HepG2 (cell line): ENCODE results near the gene THSD4. TPM values are rescaled to one million over a fixed set of nuclear protein-coding genes. Genes with fewer than 3 reads are reported as not detected.

Experiments
- ATAC-seq: fragments of 200-7000 bp; cut with Tn5 transposase; 3 replicates; pipeline ENCODE4 v1.9.1; 2020; ENCODE audit warnings: mild to moderate bottlenecking, moderate library complexity
- BruUV-seq: library from RNA; stranded (reverse); fragments of 400-500 nt; replicated peaks from 2 replicates; lab custom pipeline; 2021; lab: Mats Ljungman, UMichigan
- CTCF ChIA-PET: fragments of 300-600 bp; formaldehyde crosslinking; extraction: SDS; loops from one replicate; lab custom pipeline; 2021; ENCODE audit warnings: low total read pairs, inconsistent platforms, low intra/inter-chr PET ratio; lab: Yijun Ruan, JAX
- POLR2A ChIA-PET: fragments of 350-600 bp; sonication (Branson Sonifier 250); formaldehyde crosslinking; loops from one replicate; lab custom pipeline; 2020; ENCODE audit warnings: antibody characterized with exemption, inconsistent platforms; lab: Yijun Ruan, JAX
- DNase-seq: peaks from one replicate; pipeline ENCODE4 v3.0.0-alpha.2; 2015; ENCODE audit warnings: low spot score
- FAIRE-seq: peaks from 3 replicates; lab custom pipeline; 2011; peaks lifted over from hg19 to GRCh38; lab: Jason Lieb, UNC
- H2AFZ ChIP-seq: one replicate; pipeline ENCODE4 v1.6.1; 2011; ENCODE audit warnings: low read length, inconsistent platforms
- H3K27ac ChIP-seq: fragments of 300-600 bp; 3 replicates; pipeline ENCODE4 v1.8.0; 2011; ENCODE audit warnings: mixed run types, mild to moderate bottlenecking, mixed read lengths, low read length, inconsistent platforms; ENCODE audit not compliant: insufficient read depth; ENCODE audit errors: extremely low read length
- H3K27me3 ChIP-seq, 2 experiments: fragments of 200-600 bp in 1 of 2; 2 replicates in 1 of 2; 3 replicates in 1 of 2; pipeline versions ENCODE4 v1.6.0 to v1.8.0; 2011; ENCODE audit warnings: low read length in 2 of 2, mild to moderate bottlenecking in 2 of 2, moderate library complexity in 2 of 2, inconsistent platforms in 1 of 2; ENCODE audit not compliant: insufficient read depth in 2 of 2, control insufficient read depth in 1 of 2
- H3K36me3 ChIP-seq, 2 experiments: fragments of 200-600 bp in 1 of 2; replicated peaks in 1 of 2; 2 replicates in 1 of 2; 3 replicates in 1 of 2; pipeline versions ENCODE4 v1.5.1 to v1.8.0; 2011; ENCODE audit warnings: low read length in 2 of 2, inconsistent platforms in 1 of 2; ENCODE audit not compliant: insufficient read depth in 2 of 2, control insufficient read depth in 1 of 2
- H3K4me1 ChIP-seq: 2 replicates; pipeline ENCODE4 v1.5.1; 2012; ENCODE audit warnings: low read length, inconsistent platforms; ENCODE audit not compliant: insufficient read depth
- H3K4me2 ChIP-seq: 2 replicates; pipeline ENCODE4 v1.6.0; 2011; ENCODE audit warnings: low read depth, low read length, inconsistent platforms
- H3K4me3 ChIP-seq, 3 experiments: fragments of 200-600 bp in 1 of 3; sonication (generic), shearing (Covaris generic) in 1 of 3; replicated peaks in 1 of 3; 2 replicates each; pipeline ENCODE4 v1.5.1; 2011 to 2016; ENCODE audit warnings: low read length in 3 of 3, inconsistent platforms in 2 of 3, low read depth in 2 of 3, mild to moderate bottlenecking in 2 of 3, control low read depth in 1 of 3, mixed read lengths in 1 of 3; ENCODE audit not compliant: insufficient read depth in 1 of 3
- H3K79me2 ChIP-seq: one replicate; pipeline ENCODE4 v1.6.1; 2011; ENCODE audit warnings: low read length, inconsistent platforms; ENCODE audit not compliant: insufficient read depth
- H3K9ac ChIP-seq: 2 replicates; pipeline ENCODE4 v1.6.0; 2011; ENCODE audit warnings: mild to moderate bottlenecking, low read depth, low read length, inconsistent platforms; ENCODE audit not compliant: insufficient read depth
- H3K9me3 ChIP-seq: 2 replicates; pipeline ENCODE4 v1.5.1; 2012; ENCODE audit warnings: mild to moderate bottlenecking, low read length
- H4K20me1 ChIP-seq: 2 replicates; pipeline ENCODE4 v1.6.0; 2011; ENCODE audit warnings: inconsistent platforms, mild to moderate bottlenecking, low read length, moderate library complexity; ENCODE audit not compliant: insufficient read depth
- AHDC1 ChIP-seq: sonication (generic); formaldehyde crosslinking; IDR thresholded peaks from 2 replicates; pipeline ENCODE4 v1.5.1; 2020; ENCODE audit warnings: mild to moderate bottlenecking, missing genetic modification reagents, borderline replicate concordance
- AKAP8 ChIP-seq: sonication (generic); formaldehyde crosslinking; IDR thresholded peaks from 2 replicates; pipeline ENCODE4 v1.5.1; 2020; ENCODE audit warnings: mild to moderate bottlenecking, missing genetic modification reagents
- ARID3A ChIP-seq: IDR thresholded peaks from 2 replicates; pipeline ENCODE4 v1.6.1; 2012; ENCODE audit warnings: low read depth, low read length, improper control_type of control experiment
- ETS1 ChIP-seq: sonication (generic); formaldehyde crosslinking; IDR thresholded peaks from 2 replicates; pipeline ENCODE4 v1.4.0; 2020; ENCODE audit warnings: missing genetic modification reagents
- JDP2 ChIP-seq: sonication (generic); formaldehyde crosslinking; IDR thresholded peaks from 2 replicates; pipeline ENCODE4 v1.8.1; 2022; ENCODE audit warnings: missing genetic modification reagents, borderline replicate concordance
- SOX5 ChIP-seq: IDR thresholded peaks from 2 replicates; pipeline ENCODE4 v1.6.1; 2016; ENCODE audit warnings: borderline replicate concordance
- ZNF362 ChIP-seq: sonication (generic); formaldehyde crosslinking; IDR thresholded peaks from 2 replicates; pipeline ENCODE4 v1.4.0; 2020; ENCODE audit warnings: missing genetic modification reagents, mild to moderate bottlenecking, borderline replicate concordance
- ZNF430 ChIP-seq: sonication (generic); formaldehyde crosslinking; IDR thresholded peaks from 2 replicates; pipeline ENCODE4 v1.9.0; 2021; ENCODE audit warnings: mild to moderate bottlenecking, missing genetic modification reagents
- ZNF558 ChIP-seq: sonication (generic); formaldehyde crosslinking; IDR thresholded peaks from 2 replicates; pipeline ENCODE4 v1.9.0; 2022; ENCODE audit warnings: mild to moderate bottlenecking, missing genetic modification reagents, borderline replicate concordance
- ZNF572 ChIP-seq: sonication (generic); formaldehyde crosslinking; IDR thresholded peaks from 2 replicates; pipeline ENCODE4 v1.5.1; 2020; ENCODE audit warnings: mild to moderate bottlenecking, missing genetic modification reagents
- ZSCAN25 ChIP-seq: sonication (generic); formaldehyde crosslinking; IDR thresholded peaks from 2 replicates; pipeline ENCODE4 v1.8.0; 2022; ENCODE audit warnings: mild to moderate bottlenecking, missing genetic modification reagents
- WGBS: methylation state at CpG from one replicate; pipeline ENCODE4 v1.1.6; 2017; ENCODE audit warnings: low lambda C conversion rate; 5-methylcytosine and 5-hydroxymethylcytosine counted together
- in situ Hi-C: cut with HindIII; loops from 2 replicates; pipeline ENCODE4 v1.10.0; 2017; ENCODE audit warnings: low pct_unique_long_range_greater_than_20kb; ENCODE audit not compliant: extremely low pct_ligation_motif_present
- intact Hi-C: fragments of 100-400 bp; cut with micrococcal nuclease; formaldehyde crosslinking; loops from one replicate; pipeline ENCODE4 v1.10.0; 2022; ENCODE audit not compliant: unreplicated experiment
- polyA plus RNA-seq, 8 experiments: library from polyadenylated mRNA; depleted of rRNA in 3 of 8; stranded (reverse) in 7 of 8; unstranded in 1 of 8; fragments of >200 nt; fragmentation: Illumina TruSeq in 4 of 8; extraction: Trizol in 4 of 8; gene quantifications; 2 replicates each; pipeline versions ENCODE4 v1.2.1 to v1.2.3, GENCODE V29; 2011 to 2016; ENCODE audit warnings: low read depth in 4 of 8, missing spikeins in 1 of 8, mixed read lengths in 1 of 8; ENCODE audit not compliant: insufficient read depth in 1 of 8
- total RNA-seq, 5 experiments: library from RNA; depleted of rRNA; stranded (reverse); fragments of >200 nt; fragmentation: Illumina TruSeq; extraction: Trizol; gene quantifications; 2 replicates each; pipeline ENCODE4 v1.2.3, GENCODE V29; 2016; ENCODE audit warnings: low read depth in 1 of 5

Gene THSD4
- total and polyA plus RNA-seq, 2 of the 13 experiments (the other 11 are each of a cell fraction or from before 2014, with no cell fraction given) = 0.07 to 0.21 TPM

- TF ChIP-seq AHDC1 (CRISPR knock-in tag) = no peak
- TF ChIP-seq, all 625 proteins: peak for 0
Observed at GRCh38 chr15:71131601-71132362, 16.5 kb downstream of the THSD4 start (continued).

- Histone ChIP-seq H3K9me3 (no peaks in the 10 kb centered on the region), H3K4me2 (no peak overlapping the region), H3K79me2 (no peaks in the 10 kb centered on the region), H4K20me1 (no peaks in the 10 kb centered on the region), H3K4me3 (no peak overlapping the region), H2AFZ (no peak overlapping the region), H3K9ac (no peak overlapping the region), H3K36me3 (no peaks in the 10 kb centered on the region), H3K4me1 (no peaks in the 10 kb centered on the region), H3K27ac (no peak overlapping the region), H3K27me3 (peaks cover 1 to 7% of the 10 kb centered on the region in 2 experiments; a peak in 1 of 5 replicates)
- FAIRE-seq = no peak
- CTCF ChIA-PET = no interaction called here
- no peak for TF ChIP-seq ZNF362 (CRISPR knock-in tag)
- no peak for TF ChIP-seq ZSCAN25 (CRISPR knock-in tag)
- no peak for TF ChIP-seq ARID3A
- TF ChIP-seq ZNF558 = no peak
- TF ChIP-seq AKAP8 (CRISPR knock-in tag) = no peak
- no peak for TF ChIP-seq ETS1 (CRISPR knock-in tag)
- no peak for TF ChIP-seq ZNF430 (CRISPR knock-in tag)
- TF ChIP-seq JDP2 = no peak
- TF ChIP-seq SOX5 (CRISPR knock-in tag) = no peak
- TF ChIP-seq ZNF572 = no peak
- DNase-seq = no peak
- POLR2A ChIA-PET = no interaction called here
- in situ Hi-C loops = no loop called here
- intact Hi-C loops = no loop called here
- WGBS = 22% methylated on average over 10 of the region's 12 CpGs
- no peak for ATAC-seq
- BruUV-seq = no TSS peak
Observed at GRCh38 chr15:71133747-71134472, 18.6 kb downstream of the THSD4 start.
